KBM-7 (cell line): ENCODE results near the gene SENP8.

Experiments used
- DNase-seq: peaks from one replicate; pipeline ENCODE4 v3.0.0-alpha.2; 2015
- in situ Hi-C: fragments of 300-500 bp; cut with MboI; formaldehyde crosslinking; loops from 2 replicates; pipeline ENCODE4 v1.14.3; 2020; ENCODE audit warnings: low sequenced_read_pairs, low pct_unique_long_range_greater_than_20kb, mixed read lengths

The SENP8 gene

GRCh38 chr15:72112116-72112515 is 6.1 kb upstream of the SENP8 start:
- DNase-seq = no peak
- in situ Hi-C loops = no loop called here

DNA sequence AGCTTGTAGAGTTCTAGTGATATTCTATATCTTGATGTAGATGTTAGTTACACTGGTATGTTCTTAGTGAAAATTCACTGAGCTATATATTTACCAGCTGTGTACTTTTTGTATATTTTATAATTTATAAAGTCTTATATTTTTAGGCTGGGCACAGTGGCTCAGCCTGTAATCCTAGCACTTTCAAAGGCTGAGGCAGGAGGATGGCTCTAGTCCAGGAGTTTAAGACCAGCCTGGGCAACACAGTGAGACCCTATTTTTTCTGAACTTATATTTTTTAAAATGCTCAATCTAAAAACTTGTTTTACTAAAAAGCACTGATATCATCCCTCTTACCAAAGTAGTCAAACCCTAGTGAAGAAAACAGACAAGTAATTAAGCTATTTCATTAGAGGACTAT is 5.4 kb upstream of the SENP8 start:
- in situ Hi-C loops = no loop called here

DNA sequence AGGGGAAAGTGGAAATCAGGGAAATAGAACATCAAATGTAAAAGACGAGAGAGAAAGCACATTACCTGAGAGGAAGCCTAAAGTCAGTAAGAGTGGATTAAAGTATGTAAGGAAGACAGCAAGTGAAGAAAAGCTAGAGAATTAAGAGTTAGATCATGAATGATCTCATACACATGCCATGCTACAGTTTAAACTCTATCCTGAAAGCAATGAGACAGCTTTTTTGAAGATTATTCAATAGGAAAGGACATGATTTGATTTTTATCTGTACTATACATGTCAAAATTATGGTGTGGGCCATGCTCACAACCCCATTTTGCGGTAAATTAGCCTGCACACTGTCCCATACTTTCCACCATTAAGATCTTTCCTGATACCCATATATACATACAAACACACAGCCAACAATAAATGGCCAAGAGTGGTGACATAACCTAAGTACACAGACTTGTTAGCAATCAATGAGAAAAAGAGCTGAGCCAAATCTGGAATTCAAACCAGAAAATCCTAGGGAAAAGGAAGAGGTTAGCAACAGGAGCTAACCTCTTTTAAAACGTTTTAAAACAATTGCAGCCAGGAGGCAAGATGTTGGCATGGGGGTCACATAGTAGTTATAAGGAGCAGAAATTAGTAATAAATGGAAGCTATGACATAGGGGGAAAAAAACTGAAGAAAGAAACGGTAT is 4.7 kb upstream of the SENP8 start:
- no peak for DNase-seq
- in situ Hi-C loops = no loop called here

More for the DNA sequence above, 5.4 kb upstream of the SENP8 start:
- DNase-seq = no peak

- in situ Hi-C loops = no loop called here
- DNase-seq = no peak
Measured at GRCh38 chr15:72116731-72117485, 1.3 kb upstream of the SENP8 start.

DNA sequence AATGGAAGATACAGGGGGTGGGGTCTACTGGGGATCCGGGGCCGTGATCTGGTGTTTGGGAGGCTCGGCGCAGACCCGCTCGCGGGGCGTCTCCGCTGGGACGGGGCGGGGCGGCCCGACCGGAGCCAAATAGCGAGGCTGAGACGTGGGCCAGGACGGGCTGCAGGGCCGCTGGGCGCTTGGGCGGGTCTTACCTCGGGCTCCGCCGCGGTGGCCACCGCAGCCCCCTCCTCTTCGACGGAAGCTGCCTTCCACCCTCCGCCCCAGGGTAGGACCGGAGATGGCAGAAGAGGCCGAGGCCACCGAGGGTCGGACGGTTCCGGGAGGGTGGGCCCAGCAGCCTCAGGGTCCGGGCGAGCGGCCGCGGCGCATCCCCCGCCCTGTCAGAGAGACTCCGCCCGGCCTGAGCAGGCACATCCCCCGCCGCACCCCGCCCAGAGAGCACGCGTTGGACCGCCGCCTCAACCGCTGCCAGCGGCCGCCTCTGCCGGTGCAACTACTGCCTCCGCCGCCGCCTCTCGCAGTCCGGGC is 652 bp upstream of the SENP8 start:
- DNase-seq = peak; percentile 93
- in situ Hi-C loops = no loop called here

DNA sequence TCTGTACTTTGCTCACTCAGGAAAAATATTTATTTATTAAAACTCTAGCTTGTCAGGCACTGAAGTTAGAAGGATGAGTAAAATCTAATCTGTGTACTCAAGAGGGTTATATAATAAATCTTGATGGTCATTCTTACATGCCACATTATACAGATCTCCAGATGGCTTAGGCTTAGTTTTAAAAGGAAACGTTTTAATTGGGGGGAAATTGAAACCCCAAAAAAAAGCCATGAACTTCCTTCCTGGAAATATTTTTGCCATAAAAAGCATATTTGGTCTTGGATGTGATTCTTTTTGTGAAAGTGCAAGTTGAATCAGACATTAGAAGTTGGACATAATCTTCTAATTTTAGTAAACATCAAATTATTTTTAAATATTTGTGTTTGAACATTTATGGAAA is 6.0 kb downstream of the SENP8 start:
- in situ Hi-C loops = no loop called here
- no peak for DNase-seq

- in situ Hi-C loops = no loop called here
- no peak for DNase-seq
Measured at GRCh38 chr15:72127724-72128322, 9.6 kb downstream of the SENP8 start.

GRCh38 chr15:72128359-72128758 is 10.2 kb downstream of the SENP8 start:
- no peak for DNase-seq
- in situ Hi-C loops = no loop called here

- in situ Hi-C loops = no loop called here
- DNase-seq = no peak
Measured at GRCh38 chr15:72130272-72130671, 12.1 kb downstream of the SENP8 start.

- DNase-seq = no peak
- in situ Hi-C loops = no loop called here
Measured at GRCh38 chr15:72131922-72132321, 13.7 kb downstream of the SENP8 start.

GRCh38 chr15:72133211-72133610 is 15.0 kb downstream of the SENP8 start:
- in situ Hi-C loops = no loop called here
- no peak for DNase-seq

GRCh38 chr15:72135719-72136118 is 17.5 kb downstream of the SENP8 start:
- in situ Hi-C loops = no loop called here
- DNase-seq = no peak

- no peak for DNase-seq
Measured at GRCh38 chr15:72136170-72137051, 18.2 kb downstream of the SENP8 start.

DNA sequence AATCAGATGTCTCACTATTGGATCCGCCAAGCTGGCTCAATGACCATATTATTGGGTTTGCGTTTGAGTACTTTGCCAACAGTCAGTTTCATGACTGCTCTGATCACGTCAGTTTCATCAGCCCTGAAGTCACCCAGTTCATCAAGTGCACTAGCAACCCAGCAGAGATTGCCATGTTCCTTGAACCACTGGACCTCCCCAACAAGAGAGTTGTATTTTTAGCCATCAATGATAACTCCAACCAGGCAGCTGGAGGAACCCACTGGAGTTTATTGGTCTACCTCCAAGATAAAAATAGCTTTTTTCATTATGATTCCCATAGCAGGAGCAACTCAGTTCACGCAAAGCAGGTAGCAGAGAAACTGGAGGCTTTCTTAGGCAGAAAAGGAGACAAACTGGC is 21.5 kb downstream of the SENP8 start:
- DNase-seq = no peak
- in situ Hi-C loops = no loop called here

More at GRCh38 chr15:72136170-72137051, 18.2 kb downstream of the SENP8 start:
- in situ Hi-C loops = no loop called here

- no peak for DNase-seq
- in situ Hi-C loops = no loop called here
Measured at GRCh38 chr15:72140088-72140487, 21.9 kb downstream of the SENP8 start.

DNA sequence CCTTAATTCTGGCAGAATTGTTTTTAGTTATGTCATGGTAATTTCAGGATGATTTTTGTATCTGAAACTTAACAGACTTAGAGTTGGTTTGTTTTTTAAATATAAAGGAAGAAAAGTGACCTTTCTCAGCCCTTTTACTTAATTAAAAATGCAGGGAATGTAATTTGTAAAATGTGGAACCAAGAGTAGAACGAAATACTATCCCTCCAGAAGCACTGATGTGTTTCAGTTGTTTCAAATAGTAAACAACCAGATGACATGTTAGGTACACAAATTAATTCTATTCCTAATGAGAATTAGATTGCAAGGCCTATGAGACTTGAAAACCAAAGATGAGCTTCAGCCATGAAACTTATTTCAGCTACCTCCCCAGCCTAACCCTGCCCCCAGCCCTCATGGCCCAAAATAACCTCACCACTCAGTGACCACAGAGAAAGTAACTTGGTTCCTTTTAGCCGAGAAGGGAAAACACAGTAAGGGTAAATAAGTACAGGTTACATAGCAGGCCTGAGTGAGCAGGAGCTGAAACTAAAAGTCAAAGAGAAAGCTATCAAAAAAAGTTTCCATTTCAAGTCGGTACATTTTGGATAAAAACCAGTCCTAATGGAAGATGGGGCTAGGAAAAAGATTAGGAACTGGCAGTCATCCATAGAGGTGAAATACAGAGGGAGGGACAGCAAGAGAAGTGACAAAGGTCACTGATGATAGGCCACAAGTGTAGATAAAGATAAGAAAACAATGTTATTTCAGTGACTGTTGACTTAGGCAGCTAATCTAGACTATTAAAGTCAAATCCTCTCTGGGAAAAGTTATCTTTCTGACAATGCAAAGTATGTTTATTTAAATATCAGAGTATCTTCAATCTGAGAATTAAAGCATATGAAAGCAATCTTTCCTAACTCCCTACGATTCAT is 23.2 kb downstream of the SENP8 start:
- in situ Hi-C loops = no loop called here
- DNase-seq = peak; percentile 67

GRCh38 chr15:72146221-72146620 is 28.0 kb downstream of the SENP8 start:
- no peak for DNase-seq
- in situ Hi-C loops = no loop called here

- DNase-seq = no peak
- in situ Hi-C loops = no loop called here
Measured at GRCh38 chr15:72146934-72147333, 28.7 kb downstream of the SENP8 start.
